HG02970 (cell line): ENCODE results near the gene CHMP5.
A peak's percentile ranks its signal among the peaks of the same experiment; 100 is the strongest.

ENCODE experiments used
- ATAC-seq: cut with Tn5 transposase; IDR thresholded peaks from one replicate; pipeline ENCODE4 v1.9.1; 2021; ENCODE audit warnings: mild to moderate bottlenecking, moderate library complexity, moderate number of reproducible peaks; ENCODE audit not compliant: unreplicated experiment, low FRiP score

Gene CHMP5

DNA sequence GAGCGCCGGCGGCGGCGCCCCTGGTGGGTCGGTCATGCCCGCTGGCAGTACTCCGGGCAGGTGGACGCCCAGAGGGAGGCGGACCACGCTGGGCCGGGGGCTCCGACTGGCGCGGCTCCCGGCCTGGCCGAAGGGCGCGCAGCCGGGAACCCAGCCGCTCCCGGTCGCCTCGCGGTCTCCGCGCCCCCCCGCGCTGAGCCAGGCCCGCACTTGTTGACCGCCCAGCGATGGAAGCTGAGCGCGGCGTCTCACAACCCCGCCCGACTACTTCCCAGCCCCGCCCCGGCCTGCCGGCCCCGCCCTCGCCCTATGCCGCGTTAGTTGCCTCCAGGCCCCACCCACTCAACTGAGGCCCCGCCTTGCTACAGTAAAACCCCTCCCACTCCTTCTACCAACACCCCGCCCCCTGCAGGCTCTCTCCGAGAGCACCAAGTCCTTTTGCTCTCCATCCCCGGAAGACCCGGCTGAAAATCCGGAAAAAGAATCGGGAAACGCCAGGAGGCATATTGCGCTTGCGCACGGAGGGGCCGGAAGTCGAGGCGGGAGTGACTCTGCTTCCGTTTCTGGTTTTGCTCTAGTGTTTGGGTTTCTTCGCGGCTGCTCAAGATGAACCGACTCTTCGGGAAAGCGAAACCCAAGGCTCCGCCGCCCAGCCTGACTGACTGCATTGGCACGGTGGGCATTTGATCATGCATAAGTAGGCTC is at the start of gene CHMP5, which contains the start of gene BAG1:
Gene CHMP5 (plus strand): TSS at position 577 of the 705 bp plus-strand sequence. CDS start 30 bp downstream, at position 607.
Gene BAG1 (minus strand): TSS at position 236 of the 705 bp plus-strand sequence.
- peak; percentile 90 for ATAC-seq

DNA sequence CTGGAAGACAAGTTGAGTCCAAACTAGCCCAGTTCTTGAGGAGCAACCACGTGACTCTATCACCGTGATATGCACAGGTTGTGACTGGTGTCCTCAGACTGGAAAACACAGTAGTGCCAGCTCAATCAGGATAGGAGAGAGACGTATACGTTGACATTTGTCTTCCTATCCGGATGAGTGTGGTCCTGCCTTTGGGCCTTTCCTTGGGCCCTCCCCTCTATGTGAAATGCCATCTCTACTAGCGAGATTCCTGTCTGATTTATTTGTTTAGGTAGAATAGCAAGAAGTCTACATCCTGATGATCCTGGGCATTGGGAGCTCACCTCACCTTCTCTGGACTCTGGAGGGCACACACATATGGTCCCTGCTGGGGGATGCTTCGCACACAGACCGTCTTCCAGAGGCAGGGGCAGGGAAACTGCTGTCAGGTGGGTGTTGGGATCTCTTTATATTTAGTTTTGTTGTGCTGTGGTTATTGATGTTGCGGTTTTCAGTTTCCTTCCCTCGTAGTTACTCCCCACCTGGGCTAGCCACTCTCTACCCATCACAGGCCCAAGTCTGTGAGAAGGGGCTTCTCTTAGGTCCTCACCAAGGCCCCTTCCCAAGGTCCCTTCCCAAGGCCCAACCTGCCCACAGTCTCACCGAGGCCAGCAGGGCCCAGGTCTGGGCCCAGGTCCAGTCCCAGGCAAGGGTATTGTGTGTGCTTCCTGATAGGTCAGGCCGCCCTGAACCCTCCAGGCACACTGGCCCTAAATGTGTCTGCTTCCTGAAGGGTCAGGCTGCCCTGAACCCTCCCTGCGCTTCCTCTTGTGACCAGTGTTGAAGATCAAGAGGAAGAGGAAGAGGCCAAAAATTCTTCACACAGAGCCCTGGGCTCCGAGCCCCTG is 43.9 kb upstream of the CHMP5 start:
- no peak for ATAC-seq

DNA sequence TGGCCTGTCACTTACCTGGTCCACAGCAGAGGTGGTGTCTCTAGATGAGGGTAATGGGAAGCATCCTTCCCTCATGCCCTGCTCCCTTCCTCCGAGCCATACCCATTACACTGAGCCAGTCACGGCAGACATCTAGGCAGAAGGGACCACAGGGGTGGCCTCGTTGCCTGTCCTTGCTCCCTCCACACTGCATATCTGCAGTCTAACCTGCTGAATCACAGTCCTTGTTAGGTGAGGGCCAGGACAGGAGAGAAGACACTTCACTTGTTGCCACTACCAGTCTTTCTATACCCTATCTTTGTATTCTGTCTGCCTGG is 43.3 kb upstream of the CHMP5 start:
- ATAC-seq = no peak

DNA sequence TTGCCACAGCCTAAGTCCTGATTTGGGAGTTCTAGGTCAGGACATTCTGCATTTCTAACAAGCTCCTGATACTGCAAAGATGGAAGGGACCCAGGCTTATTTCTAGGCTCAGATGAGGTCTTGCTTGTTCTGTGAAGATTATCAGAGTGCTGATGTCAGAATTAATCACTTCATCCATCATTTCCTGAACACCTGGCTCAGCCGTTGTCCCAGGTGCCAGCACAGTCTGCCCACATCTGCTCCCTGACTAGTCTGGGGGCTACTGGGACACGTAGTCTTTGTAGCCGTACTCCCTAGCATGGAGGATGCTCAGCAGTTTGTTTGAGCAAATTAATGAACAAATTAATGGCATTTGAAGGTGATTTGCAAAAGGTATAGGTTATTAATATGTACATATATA is 42.8 kb upstream of the CHMP5 start:
- no peak for ATAC-seq

DNA sequence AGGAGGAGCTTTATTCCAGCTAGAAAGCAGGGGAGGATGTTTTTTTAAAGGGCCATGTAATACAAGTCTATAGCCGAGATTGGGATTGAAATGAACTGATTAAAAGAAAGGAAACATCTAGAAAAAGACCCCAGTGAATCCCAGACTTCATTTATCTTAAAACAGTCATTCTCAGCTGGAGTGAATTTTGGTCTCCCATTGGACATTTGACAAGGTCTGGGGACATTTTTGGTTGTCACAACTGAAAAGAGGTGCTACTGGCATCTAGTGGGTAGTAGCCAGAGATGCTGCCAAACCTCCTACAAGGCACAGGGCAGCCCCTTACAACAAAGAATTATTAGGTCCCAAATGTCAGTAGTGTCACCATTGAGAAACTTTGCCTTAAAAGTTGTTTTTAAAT is 41.2 kb upstream of the CHMP5 start:
- no peak for ATAC-seq

DNA sequence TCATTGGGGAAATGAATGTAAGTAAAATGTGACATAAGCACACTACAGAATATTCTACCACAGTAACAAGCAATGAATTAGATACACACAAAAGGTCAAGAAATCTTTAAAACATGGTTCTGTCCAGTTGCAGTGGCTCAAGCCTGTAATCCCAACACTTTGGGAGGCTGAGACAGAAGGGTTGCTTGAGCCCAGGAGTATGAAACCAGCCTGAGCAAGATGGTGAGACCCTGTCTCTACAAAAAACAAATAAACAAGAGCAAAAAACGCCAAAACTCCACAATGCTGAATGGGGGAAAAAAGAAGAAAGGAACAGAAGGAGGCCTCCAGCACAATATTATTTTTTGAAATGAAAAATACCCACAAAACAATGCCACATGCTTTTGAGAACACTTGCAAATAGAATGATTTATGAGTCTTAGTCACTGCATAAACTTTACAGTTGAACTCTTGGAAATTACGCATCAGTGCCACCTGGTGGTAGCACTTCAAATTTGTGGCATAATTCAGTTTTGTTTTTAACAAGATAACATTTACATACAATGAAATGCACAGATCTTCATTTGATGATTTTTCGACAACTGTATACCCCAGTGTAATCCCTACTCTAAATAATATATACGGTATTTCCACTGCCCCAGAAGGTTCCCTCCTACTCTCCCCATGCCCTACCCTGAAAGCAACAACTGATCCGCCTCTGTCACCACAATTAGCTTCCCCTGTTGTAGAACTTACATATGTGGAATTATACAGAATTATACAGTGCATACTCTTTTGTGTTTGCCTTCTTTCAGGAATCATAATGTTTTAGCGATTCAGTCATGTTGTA is 39.3 kb upstream of the CHMP5 start:
- ATAC-seq = no peak

DNA sequence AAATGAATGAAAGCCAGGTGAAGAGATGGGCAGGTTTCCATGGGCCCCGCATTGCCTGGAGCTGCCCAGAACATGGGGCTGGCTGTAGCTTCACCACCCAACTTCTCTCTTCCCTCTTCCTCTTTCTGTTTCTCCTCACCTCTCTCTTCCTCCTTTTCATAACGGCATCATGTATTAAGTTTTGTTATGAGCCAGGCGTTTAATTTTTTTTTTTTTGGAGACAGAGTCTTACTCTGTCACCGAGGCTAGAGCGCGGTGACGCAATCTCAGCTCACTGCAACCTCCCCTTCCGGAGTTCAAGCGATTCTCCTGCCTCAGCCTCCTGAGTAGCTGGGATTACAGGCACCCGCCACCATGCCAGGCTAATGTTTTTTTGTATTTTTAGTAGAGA is 37.8 kb upstream of the CHMP5 start:
- ATAC-seq = no peak

DNA sequence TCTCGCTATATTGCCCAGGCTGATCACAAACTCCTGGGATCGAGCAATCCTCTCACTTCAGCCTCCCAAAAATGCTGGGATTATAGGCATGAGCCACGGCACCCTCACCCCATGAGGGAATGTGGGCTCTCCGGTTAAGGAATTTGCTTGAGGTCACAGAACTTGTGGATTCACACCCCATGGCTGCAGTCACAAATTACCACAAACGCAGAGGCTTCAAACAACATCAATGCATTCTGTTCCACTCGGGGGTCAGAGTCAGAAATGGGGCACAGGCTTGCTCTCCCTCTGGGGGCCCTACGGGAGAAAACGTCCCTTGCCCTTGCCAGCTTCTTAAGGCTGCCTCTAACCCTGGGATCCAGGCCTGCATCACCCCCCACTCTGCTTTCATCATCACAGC is 37.1 kb upstream of the CHMP5 start:
- ATAC-seq = no peak

DNA sequence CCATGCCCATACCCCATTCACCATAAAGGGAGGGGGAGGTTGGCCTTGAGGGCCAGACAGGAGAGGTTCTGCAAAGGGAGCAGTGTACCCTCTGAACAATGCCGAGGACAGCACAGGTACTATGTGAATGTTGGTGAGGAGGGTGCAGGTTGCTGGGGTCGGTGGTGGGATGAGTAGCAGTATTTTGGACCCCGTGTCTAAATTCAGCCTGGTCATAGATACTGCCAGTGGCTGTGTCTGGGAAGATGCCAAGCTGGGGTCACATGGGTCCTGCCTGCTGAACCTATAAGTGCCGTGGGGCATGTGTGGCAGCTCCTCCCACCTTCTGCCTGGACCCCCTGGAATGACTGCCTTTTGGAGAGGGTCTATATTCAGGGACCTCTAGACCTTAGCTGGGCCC is 36.2 kb upstream of the CHMP5 start:
- no peak for ATAC-seq

DNA sequence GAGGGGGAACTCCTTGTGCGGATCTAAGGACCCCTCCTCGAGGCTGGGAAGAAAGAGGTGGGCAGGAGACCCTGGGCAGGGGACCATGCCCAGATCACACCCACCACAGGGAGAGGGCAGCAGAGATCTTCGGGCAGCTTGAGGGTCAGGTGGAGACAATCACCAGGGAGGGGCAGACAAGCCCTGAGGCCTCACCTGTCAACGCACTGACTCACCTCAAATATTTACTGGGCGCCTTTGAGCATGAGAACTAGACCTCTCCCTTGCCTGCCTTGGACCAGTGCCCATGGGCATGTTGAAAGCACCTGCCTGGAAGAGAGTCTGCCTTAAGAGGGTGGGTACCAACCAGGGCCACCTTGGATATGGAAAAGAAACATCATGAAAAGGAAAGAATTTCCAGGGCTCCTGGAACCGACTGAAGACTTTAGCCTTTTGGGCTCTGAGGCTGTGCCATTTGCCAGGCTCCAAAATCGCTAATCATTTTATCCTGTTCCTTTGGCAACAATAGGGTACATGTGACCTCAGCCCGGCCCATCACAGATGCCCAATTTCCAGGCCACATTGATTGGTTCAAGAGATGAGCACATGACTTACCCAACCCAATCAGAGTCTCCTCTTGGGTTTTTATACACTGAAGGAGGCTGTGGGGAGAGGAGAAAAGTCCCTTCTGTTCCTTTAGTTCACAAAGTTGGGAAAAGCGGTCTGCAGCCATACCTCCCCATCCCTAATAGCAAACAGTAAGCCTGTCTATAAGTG is 35.3 kb upstream of the CHMP5 start:
- ATAC-seq = no peak

DNA sequence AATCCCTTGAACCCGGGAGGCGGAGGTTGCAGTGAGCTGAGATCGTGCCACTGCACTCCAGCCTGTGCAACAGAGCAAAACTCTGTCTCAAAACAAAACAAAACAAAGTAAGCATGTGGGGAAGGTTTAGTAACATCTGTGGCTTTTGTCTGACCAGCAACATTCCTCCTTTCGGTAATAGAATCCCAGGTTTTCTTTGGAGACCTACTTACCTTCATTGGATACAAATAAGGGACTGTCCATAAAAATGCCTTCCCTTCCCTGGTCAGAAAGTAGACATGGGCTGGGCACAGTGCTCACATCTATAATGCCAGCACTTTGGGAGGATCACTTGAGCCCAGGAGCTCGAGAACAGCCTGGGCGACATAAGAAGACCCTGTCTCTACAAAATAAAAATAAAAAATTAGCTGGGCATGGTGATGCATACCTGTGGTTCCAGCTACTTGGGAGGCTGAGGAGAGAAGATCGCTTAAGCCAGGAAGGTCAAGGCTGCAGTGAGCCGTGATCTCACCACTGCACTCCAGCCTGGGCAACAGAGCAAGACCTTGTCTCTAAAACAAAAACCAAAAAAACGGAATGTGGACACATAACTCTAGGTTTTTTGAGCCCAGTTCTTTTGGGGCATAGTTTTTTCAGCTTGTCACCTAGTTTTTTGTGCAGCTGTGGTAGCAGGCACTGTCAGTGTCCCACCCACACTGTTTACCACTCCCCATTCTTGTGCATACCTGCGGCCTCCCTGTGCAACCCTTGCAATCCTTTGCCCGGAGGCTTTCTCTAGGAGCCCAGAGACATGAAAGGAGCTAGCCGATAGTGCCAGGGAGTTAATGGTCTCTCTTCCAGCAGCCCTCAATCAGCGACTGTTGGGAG is 33.9 kb upstream of the CHMP5 start:
- no peak for ATAC-seq

DNA sequence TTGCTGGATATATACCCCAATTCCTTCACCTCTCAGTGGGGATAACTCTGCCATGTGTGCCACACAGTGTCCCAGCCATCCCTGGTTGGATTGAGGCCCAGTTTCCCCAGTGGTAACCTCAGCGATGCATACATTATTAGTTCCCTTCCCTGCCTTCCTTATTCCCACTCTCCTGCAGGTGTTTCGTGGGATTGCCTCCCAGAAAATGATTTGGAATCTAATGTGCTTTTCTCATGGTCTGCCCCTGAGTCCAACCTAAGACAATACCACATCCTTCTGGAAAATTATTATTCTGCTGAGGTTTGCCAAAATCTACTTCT is 33.3 kb upstream of the CHMP5 start:
- no peak for ATAC-seq

DNA sequence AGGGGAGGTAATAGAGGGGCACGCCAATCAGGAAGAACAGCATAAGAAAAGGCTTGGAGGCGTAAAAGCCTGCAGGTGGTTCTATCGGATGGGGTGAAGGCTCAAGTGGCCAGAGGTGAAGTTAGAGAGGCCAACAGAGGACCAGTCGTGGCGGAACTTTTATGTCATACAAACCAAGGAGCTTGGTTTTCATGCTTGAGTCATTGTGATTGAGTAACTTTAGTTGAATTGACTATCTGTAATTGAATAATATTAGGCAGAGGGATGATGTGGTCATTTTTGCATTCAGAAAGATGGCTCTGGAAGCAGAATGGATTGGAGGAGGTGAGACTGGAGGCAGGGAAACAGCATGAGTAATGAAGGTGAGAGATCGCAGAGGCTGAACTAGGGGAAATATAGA is 32.0 kb upstream of the CHMP5 start:
- no peak for ATAC-seq

DNA sequence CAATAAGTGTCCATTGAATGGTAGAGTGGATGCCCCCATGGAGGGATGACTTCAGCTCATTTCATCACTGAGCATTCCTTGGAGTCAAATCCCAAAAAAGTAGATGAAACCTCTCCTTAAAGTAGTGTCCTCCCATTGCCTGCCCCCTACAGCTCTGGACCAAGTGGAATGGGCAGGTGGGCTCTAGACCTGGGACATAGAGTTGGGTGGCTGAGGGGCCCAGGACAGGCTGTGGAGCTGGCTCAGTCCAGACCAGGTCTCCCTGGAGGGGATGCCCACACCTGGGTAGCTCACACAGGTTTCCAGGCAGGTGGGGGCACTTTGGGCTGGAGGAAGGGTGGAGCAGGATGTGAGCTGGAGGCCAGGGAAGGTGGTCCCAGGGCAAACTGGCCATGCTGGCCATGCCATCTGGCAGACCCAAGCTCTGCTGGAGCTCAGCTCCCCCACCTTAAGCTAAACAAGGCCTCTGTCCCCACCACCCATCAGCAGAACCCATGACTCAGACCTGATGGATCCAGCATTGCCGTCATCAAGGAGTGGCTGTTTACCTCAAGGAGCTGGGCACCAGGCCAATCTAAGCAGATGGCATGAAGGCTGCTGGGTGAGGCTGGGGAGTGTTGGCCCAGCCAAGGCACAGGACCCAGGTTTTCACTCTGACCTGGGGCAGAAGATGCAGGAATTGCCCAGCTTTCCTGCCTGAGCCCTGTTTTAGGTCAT is 31.1 kb upstream of the CHMP5 start:
- no peak for ATAC-seq

DNA sequence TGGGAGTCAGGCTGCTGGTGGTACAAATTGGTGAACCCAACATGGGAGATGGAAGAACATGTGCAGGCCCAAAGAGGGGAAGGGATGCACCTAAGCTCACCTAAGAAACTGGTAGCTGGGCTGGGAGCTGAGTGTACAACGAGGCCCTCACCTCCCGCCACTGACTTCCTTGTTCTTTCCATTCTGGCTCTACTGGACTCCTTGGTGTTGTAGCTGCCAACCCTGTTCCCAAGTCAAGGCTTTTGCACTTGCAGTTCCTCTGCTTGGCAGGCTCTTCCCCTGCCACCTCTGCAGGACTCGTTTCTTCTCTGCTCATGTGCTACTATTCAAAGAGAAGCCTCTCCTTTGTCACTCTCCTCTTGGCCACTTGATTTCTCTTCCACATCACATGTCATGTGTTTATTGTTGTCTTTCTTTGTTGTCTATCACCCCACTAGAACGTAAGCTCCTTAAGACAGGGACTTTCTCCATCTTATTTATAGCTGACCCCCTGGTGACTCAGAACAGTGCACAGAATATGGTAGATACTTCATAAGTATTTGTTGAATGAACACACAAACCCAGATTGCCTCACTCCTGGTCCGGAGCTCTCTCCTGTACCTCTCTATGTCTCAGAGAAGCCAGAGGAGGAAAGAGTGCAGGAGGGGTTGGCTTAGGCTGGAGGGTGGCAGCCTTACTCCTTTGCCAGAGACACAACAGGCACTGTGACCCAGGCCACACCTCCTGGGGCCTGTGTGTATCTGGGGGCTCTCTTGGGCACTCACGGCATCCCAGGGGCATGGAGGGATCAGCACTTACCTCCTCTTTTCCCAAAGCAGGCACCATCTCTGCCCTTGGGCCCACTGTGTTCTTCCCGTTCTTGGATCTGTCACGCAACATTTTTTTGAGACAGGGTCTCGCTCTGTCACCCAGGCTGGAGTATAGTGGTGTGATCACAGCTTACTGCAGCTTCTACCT is 30.1 kb upstream of the CHMP5 start:
- ATAC-seq = no peak

DNA sequence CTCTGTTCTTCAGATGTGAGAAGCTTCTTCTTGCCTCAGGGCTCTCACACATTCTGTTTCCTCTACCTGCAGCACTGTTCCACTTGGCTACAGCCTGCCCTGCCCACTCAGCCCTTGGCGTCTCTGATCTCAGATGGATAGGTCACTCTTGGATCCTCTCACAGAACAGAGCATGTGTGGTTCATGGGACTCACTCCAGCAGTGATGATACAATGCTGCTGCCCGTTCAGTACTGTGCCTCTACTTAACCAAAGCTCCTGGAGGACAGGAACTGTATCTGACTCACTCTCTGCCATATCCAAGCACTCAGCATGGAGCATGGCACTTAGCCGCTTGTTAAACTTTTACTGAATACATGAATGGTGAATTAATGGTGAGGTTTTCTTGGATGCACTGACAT is 28.3 kb upstream of the CHMP5 start:
- ATAC-seq = no peak

DNA sequence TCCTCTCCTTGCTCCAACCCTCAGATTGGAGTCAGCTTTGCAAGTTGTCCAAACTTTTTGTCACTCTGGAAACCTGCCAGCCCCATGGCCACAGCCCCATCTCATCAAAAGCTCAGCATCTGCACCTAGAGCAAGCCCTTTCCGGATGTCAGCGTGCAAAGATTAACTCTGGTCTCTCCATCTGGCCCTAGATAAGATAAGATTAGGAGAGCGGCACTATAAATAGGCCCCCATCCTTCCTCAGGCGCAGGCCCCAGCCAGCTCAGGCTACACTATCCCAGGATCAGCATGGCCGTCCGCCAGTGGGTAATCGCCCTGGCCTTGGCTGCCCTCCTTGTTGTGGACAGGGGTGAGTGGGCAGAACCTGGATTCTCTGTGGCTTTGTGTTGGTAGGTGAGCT is 24.9 kb upstream of the CHMP5 start, which contains the start of gene SPINK4:
Gene SPINK4 (plus strand): TSS at position 247 of the 400 bp plus-strand sequence. CDS start 42 bp downstream, at position 289.
- ATAC-seq = no peak

DNA sequence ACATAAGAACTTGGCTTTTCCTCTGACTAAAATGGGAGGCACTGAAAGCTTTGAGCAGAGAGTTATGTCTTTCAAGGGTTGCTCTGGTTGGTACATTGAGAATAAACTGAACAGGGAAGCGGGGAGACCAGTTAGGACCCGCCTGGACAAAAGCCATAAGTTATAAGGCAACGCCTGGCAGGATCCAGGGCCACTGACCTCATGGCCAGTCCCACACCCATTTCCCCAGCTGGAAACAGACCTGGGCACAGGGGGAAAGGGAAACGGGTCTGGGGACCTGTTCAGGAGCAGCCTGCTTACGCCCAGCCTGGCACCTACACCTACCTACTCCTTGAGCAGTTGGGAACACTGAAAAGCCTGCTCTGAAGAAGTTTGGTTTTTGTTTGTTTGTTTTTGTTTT is 23.6 kb upstream of the CHMP5 start:
- ATAC-seq = no peak
